NCI-H2227 (cell line): ENCODE measurements around the gene GNAI3.
"Not testable (repeated sequence)": the region's sequence is repeated elsewhere in the genome, so short reads cannot be mapped to it uniquely, and the experiment has no call there.

Source experiments
- DNase-seq: peaks from one replicate; lab custom pipeline; 2025; ENCODE audit not compliant: unreplicated experiment; lab: John Stamatoyannopoulos, UW

GNAI3 gene

DNA sequence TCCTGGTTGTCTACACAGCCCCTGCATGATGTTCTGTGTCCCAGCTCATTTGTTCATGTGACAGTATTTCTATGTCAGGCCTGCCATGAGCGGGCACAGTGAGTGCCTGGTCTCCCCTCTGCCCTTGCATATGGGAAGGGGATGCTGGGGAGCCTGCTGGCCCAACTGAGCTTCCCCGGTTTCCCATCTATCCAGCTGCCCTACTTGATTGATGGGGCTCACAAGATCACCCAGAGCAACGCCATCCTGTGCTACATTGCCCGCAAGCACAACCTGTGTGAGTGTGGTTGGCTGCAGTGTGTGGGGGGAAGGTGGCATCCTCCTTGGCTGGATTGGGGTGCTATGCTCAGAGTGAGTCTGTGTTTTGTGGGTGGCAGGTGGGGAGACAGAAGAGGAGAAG lies 109.0 kb downstream of the GNAI3 start:
- DNase-seq, result no peak

DNA sequence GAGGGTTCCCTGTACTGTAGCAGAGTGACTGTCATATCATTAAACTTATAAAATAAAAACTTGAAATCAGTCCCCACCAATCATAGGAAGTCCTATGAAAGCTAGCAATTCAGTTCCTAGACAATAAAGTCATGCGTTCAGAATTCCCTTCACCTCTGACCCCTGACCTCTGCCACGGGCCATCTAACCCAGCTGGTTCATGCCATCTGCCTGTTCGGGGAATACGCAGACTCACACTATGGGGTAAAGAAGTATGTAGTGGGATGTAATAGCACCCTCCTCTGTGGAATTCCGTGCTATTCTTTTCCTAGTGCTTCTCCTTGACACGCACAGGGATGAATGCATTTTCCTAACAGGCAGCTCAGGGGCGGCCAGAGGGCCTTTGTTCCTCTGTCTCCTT lies 109.6 kb downstream of the GNAI3 start:
- DNase-seq, result no peak

DNA sequence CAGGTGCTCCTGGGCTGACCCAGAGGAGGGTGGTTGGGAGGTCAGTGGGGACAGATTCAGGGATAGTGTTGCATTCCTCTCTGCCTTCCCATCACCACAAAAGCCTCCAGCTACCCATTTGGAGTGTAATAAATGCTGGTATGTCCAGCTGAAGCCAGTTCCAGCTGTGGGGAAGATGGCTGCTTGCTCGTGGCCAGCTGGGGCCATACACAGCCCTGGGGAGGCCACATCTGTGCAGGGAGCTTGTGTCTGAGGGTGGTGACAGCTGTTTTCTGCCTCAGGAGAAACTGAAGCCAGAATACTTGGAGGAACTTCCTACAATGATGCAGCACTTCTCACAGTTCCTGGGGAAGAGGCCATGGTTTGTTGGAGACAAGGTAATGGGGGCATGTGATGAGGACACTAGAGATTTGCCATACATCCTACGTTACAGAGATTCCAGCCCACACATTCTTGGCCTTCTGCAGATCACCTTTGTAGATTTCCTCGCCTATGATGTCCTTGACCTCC lies 110.2 kb downstream of the GNAI3 start:
- DNase-seq, result no peak

DNA sequence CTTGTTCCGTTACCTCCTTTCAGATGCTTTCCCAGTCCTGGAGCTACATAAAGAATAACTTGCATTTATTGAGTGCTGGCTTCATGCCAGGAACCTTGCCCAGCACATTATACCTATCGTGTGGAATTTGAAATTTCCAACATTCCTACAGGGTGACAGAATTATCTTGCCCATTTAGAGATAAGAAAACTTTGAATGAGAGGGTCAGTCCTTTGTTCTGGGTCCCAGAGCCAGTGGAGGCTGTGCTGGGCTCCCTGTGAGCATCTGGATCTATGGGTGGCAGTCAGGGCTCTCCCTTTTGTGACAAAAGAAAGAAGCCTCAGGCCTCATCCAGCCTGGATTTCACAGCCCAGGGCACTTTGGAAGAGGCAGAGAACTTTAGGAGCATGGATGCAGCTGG lies 110.7 kb downstream of the GNAI3 start:
- DNase-seq, result no peak

DNA sequence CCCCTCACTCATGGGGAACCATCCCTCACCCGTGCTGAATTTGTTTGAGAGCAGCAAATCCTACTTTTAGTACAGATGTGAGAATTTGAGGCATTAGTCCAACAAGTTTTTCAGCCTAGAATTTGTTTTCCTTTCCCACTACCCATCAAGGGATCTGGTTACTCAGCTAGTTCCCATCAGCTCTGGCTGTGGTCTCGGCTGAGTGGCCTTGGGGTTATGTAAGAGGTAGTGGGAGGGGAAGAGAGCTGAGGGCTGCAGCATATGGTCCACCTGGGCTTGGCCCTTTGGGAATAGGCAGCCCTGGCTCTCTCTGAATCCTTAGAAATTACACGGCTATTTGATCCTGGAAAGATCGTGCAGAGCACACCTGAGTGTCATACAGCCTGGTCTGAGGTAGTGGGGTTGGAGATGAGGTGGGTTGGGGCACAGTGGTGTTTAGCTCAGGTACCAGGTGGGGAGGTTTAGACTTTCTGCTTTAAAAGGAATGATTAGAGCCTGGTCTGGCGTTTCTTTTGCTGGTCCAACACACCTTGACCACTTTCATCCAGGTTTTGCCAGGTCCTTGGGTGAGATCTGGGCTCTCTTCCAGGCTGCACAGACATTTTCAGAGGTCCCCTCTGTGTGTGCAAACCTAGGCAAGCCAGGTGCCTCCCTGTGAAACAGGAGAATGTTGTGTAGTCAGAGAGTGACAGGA lies 111.7 kb downstream of the GNAI3 start:
- no peak for DNase-seq

DNA sequence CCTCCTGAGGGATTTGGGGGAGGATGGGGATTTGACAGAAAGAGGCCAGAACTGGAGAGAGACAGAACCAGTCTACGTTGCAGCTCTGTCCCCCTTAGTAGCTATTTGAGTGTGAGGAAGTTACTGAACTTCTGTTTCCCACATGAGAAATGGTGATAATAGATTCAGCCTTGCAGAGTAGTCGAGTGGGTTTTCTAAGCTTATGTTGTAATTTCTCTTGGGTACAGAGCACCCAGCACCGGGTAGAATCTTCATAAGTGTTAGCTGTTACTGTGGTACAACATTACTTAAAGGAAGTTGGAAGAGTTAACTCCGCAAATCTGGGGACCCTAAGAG lies 112.2 kb downstream of the GNAI3 start:
- DNase-seq, result not testable (repeated sequence)

DNA sequence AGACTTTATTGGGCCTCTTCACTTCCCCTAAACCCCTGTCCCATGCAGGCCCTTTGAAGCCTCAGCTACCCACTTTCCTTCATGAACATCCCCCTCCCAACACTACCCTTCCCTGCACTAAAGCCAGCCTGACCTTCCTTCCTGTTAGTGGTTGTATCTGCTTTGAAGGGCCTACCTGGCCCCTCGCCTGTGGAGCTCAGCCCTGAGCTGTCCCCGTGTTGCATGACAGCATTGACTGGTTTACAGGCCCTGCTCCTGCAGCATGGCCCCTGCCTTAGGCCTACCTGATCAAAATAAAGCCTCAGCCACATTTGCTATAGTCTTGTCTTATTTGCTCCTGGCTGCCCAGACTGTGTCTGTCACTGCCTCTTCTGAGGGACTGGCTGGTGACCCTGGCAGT lies 113.0 kb downstream of the GNAI3 start:
- DNase-seq, result no peak

DNA sequence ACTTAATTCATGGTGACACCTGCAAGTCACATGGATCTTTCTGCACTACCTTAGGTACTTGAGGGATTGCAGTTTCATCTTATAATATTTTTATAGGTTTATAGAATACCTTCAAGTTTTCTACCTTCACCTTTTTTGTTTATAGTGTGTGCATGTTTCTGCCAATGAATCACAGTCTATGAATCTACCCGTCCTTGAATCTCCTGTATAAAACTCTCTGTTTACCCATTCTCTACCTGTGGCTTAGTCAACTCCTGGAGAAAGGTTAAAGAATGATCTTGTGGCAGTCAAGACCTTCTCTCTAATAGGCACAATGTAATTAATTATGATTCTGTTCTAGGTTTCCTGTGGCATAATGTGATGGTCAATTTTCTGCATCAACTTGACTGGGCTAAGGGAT lies 116.3 kb downstream of the GNAI3 start:
- DNase-seq, result no peak

DNA sequence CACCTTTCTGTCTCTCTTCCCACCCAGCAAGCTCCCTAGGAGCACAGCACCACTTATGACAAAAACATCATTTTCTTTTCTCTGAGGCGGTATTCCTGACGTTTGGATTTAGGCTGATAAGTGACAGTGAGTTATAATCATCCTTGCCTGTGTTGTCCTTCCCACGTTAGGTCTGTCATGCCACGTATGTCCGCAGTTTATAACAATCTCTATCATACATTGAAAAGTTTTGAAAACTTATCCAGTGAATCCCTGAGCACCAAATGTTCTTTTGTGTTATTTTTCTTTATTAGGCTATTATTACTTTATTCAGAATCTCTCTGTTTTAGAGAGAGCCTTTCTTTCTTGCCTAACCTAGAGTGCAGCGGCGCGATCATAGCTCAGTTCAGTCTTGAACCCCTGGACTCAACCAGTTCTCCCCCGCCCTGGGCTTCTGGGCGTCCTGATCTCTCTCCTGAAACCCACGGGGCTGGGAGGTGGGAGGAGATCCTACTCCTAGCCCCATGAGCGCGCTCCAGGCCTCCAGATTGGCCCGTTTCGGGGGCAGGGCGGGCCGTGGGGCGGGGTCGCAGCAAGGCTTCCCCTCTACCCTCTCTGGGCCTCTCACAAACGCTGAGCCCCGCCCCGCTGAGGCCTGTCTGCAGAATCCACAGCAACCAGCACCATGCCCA lies 119.2 kb downstream of the GNAI3 start, which contains the start of gene GSTM2:
TSS of gene GSTM2 (plus strand) at position 606 of the 671 bp plus-strand sequence. CDS start at position 665, 59 bp downstream.
- peak; percentile 93 for DNase-seq
